MCF 10A (cell line): ENCODE results near the gene KLF1. TPM values are rescaled to one million over a fixed set of nuclear protein-coding genes. Genes with fewer than 3 reads are reported as not detected.

ENCODE experiments used
- BruUV-seq: library from RNA; stranded (reverse); fragments of 400-500 nt; replicated peaks from 2 replicates; lab custom pipeline; 2021; lab: Mats Ljungman, UMichigan
- CTCF ChIA-PET: fragments of 300-600 bp; sonication (Branson Sonifier 250); formaldehyde crosslinking; extraction: SDS; loops from one replicate; lab custom pipeline; 2021; ENCODE audit warnings: antibody characterized with exemption, inconsistent platforms; lab: Yijun Ruan, JAX
- POLR2A ChIA-PET: fragments of 300-600, 350-650 bp; sonication (Branson Sonifier 250); formaldehyde crosslinking; extraction: SDS; loops from one replicate; lab custom pipeline; 2020; ENCODE audit warnings: antibody characterized with exemption, inconsistent platforms; lab: Yijun Ruan, JAX
- DNase-seq: peaks from one replicate; pipeline ENCODE4 v3.0.0-alpha.2; 2018; ENCODE audit not compliant: unreplicated experiment
- H3K27ac Mint-ChIP-seq: one replicate; pipeline ENCODE4 v1.8.0; 2022; ENCODE audit warnings: mild to moderate bottlenecking, low read depth, mixed read lengths; ENCODE audit not compliant: unreplicated experiment
- H3K27me3 Mint-ChIP-seq: one replicate; pipeline ENCODE4 v1.8.0; 2022; ENCODE audit warnings: mixed read lengths; ENCODE audit not compliant: insufficient read depth, unreplicated experiment
- H3K36me3 Mint-ChIP-seq: one replicate; pipeline ENCODE4 v1.8.0; 2022; ENCODE audit warnings: mild to moderate bottlenecking, moderate library complexity, mixed read lengths; ENCODE audit not compliant: insufficient read depth, unreplicated experiment
- H3K4me1 Mint-ChIP-seq: one replicate; pipeline ENCODE4 v1.8.0; 2022; ENCODE audit warnings: mixed read lengths; ENCODE audit not compliant: insufficient read depth, unreplicated experiment
- H3K4me3 Mint-ChIP-seq: one replicate; pipeline ENCODE4 v1.8.0; 2022; ENCODE audit warnings: mild to moderate bottlenecking, moderate library complexity, mixed read lengths; ENCODE audit not compliant: unreplicated experiment
- H3K9me3 Mint-ChIP-seq: one replicate; pipeline ENCODE4 v1.8.0; 2022; ENCODE audit warnings: mixed read lengths; ENCODE audit not compliant: unreplicated experiment
- intact Hi-C: fragments of 100-400 bp; cut with micrococcal nuclease; formaldehyde crosslinking; loops from 2 replicates; pipeline ENCODE4 v1.14.1; 2022
- total RNA-seq: library from RNA; stranded (reverse); gene quantifications from 2 replicates; pipeline ENCODE4 v1.2.3, GENCODE V29; 2022
- TF ChIP-seq, protein P1 (sequence below): fragments of 200-600 bp; IDR thresholded peaks from one replicate; pipeline ENCODE4 v1.8.0; 2022; ENCODE audit warnings: antibody characterized with exemption, mild to moderate bottlenecking; ENCODE audit not compliant: unreplicated experiment

The KLF1 gene
- total RNA-seq, 1 experiment from 2014 or later, result not detected

DNA sequence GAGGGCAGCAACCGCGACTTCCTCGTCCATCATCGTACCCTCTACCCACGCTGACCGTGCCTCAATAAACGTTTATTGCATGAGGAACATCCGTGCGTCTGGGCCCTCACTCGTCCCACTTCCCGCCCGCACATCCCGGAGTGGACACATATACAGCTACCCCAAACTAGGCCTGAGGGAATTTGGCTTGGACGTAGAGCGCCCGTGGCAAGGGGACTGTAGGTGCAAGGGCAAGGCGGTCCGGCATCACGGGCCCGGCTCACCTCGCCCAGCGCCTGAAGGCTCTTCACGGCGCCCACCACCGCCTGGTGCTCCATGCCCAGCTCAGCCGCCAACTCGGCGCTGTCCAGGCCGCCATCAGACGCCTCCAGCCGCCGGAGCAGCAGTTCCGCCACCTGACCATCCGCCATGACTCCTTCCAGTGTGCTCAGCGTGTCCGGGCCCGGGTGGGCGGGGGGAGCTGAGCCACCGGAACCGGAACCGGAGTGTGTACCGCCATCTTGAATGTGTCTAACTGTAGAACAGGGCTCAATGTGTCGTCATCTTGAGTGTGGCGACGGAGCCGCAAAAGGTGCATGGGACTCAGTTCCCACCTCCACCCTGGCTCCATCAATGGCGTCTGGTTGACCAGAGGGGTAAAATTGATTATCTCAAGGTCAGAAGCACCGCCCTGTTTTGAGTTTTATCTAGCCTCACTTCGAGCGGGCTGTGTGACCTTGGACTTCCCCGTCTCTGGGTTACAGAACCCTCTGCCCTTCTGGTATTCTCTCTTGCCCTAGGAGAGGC, 46.5 kb upstream of the KLF1 start, which contains the start of gene FARSA:
FARSA (minus strand) TSS at position 425 of the 786 bp plus-strand sequence; CDS start at position 410, 15 bp downstream.
- peaks cover 12% of the 10 kb centered on the region for H3K4me1 Mint-ChIP-seq
- TF ChIP-seq, protein P1, sequence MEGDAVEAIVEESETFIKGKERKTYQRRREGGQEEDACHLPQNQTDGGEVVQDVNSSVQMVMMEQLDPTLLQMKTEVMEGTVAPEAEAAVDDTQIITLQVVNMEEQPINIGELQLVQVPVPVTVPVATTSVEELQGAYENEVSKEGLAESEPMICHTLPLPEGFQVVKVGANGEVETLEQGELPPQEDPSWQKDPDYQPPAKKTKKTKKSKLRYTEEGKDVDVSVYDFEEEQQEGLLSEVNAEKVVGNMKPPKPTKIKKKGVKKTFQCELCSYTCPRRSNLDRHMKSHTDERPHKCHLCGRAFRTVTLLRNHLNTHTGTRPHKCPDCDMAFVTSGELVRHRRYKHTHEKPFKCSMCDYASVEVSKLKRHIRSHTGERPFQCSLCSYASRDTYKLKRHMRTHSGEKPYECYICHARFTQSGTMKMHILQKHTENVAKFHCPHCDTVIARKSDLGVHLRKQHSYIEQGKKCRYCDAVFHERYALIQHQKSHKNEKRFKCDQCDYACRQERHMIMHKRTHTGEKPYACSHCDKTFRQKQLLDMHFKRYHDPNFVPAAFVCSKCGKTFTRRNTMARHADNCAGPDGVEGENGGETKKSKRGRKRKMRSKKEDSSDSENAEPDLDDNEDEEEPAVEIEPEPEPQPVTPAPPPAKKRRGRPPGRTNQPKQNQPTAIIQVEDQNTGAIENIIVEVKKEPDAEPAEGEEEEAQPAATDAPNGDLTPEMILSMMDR, result no peak
- peaks cover 44% of the 10 kb centered on the region for H3K36me3 Mint-ChIP-seq
- POLR2A ChIA-PET, result interaction anchor here (0.6 to 3.1 kb wide), 9 partner anchors 13 to 218 kb away, joined by 3 to 20 read pairs (median 7); partner anchors contain the start of genes DNASE2, GCDH, RAD23A and SYCE2
- intact Hi-C loops, result no loop called here
- BruUV-seq, result TSS peak; percentile 62
- H3K27me3 Mint-ChIP-seq, result no peaks in the 10 kb centered on the region
- H3K4me3 Mint-ChIP-seq, result peak within 1 kb of the TSS; percentile 98
- no peaks in the 10 kb centered on the region for H3K9me3 Mint-ChIP-seq
- CTCF ChIA-PET, result interaction anchor here (0.6 to 1.4 kb wide), 3 partner anchors 32 to 131 kb away, joined by 3 to 5 read pairs (median 4); no protein-coding TSS in a partner anchor
- peak within 1 kb of the TSS; percentile 95 for H3K27ac Mint-ChIP-seq
- peak; percentile 94 for DNase-seq

DNA sequence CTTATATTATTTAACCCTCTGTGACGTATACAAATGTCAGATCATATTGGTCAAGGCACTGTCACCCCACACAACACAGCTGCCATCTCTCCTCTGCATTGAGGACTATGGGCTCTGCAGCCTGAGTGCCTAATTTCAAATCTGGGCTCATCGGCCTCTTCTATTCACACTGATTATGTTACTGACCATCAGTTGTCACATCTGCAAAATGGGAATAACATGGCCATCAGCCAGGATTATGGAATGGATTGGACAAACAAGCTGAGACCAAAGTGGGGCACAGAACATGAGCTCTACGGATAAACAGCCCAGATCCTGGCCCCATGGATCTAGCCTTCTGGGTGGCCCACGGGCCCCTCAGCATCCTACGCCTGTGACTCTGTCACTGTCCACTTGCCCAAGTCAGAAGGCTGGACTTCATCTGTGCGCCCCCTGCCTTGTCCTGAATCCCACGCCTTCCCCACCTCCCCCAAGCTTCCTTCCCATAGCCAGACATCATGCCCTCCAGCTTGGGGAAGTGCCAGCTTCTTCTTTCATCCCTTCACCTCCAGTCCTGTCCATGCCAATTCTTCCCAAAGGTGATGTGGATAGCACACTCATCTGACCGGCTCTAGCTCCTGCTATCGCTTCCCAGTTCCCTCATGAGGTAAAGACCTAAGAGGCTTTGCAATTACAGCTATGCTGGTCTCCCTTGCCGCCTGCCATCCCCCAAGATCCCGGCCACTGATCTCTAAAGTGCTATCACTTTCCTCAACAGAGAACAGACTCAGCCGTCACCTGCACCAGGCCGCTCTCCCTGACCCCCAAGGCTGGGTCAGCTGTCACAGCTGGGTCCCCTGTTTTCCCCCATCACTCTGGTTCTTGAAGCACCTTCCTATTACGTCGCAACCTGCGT, 45.6 kb upstream of the KLF1 start:
- intact Hi-C loops, result no loop called here
- H3K27ac Mint-ChIP-seq, result peak overlapping the region; percentile 95
- no TSS peak for BruUV-seq
- H3K27me3 Mint-ChIP-seq, result no peaks in the 10 kb centered on the region
- H3K4me1 Mint-ChIP-seq, result peaks cover 12% of the 10 kb centered on the region
- peak overlapping the region; percentile 98 for H3K4me3 Mint-ChIP-seq
- no peaks in the 10 kb centered on the region for H3K9me3 Mint-ChIP-seq
- DNase-seq, result no peak
- peaks cover 48% of the 10 kb centered on the region for H3K36me3 Mint-ChIP-seq
- CTCF ChIA-PET, result interaction anchor here (0.7 to 1.7 kb wide), 4 partner anchors 10 to 53 kb away, joined by 3 to 5 read pairs (median 4); no protein-coding TSS in a partner anchor
- POLR2A ChIA-PET, result interaction anchor here (0.6 to 3.1 kb wide), 12 partner anchors 12 to 220 kb away, joined by 3 to 20 read pairs (median 5); partner anchors contain the start of genes DNASE2, GCDH, RAD23A and SYCE2
- TF ChIP-seq, protein P1, result no peak

DNA sequence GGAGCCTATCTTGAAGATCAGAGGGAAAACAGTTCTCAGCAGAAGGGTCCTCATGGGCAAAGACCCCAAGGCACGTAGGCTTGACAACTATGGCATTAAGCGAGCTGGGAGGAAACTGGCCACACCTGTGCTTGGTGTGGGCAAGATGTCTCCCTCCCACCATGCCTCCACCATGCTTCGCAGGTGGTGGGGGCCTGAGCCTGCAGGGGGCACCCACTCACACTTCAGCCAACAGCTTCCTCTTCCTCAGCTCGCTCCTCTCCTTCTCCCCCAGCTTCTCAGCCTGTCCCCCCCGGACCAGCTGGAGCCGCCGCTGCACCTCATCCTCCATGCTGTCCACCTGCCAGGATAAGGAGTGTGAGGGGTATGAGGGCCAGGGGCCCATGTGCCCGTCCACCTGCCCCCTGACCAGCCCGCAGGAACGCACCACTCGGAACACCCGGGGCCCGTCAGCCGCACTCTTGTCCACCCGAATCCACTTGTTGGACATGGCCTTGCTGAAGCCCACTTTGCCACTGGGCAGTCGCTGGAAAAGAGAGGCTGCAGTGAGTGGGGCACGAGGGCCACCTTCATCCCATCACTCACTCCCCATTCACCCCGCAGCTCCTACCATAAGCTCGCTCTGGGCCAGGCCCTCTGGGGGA, 43.1 kb upstream of the KLF1 start:
- Mint-ChIP-seq H3K4me3 (no peak overlapping the region), H3K4me1 (peaks cover 12% of the 10 kb centered on the region), H3K27me3 (no peaks in the 10 kb centered on the region), H3K9me3 (no peaks in the 10 kb centered on the region), H3K36me3 (peaks cover 73% of the 10 kb centered on the region), H3K27ac (no peak overlapping the region)
- BruUV-seq, result no TSS peak
- ChIA-PET POLR2A (interaction anchor here (0.6 to 1.2 kb wide), 2 partner anchors 39 to 164 kb away, joined by 3 to 4 read pairs; partner anchors contain the start of gene GCDH), CTCF (interaction anchor here (0.6 kb wide), 1 partner anchor 178 kb away, joined by 5 read pairs; no protein-coding TSS in a partner anchor)
- TF ChIP-seq, protein P1, result no peak
- intact Hi-C loops, result no loop called here
- no peak for DNase-seq
